Mesodermal cell (in vitro differentiated cells): ENCODE data around the gene OR1D5.

Experiments used
- H3K27ac ChIP-seq: 2 replicates; pipeline ENCODE4 v1.7.0; 2013; ENCODE audit warnings: mild to moderate bottlenecking, low read depth, low read length, moderate library complexity; ENCODE audit not compliant: severe bottlenecking
- H3K36me3 ChIP-seq: 2 replicates; pipeline ENCODE4 v1.7.1; 2013; ENCODE audit warnings: mild to moderate bottlenecking, low read length, moderate library complexity; ENCODE audit not compliant: control insufficient read depth, insufficient read depth
- H3K4me1 ChIP-seq: one replicate; pipeline ENCODE4 v1.7.1; 2013; ENCODE audit warnings: mild to moderate bottlenecking, low read length; ENCODE audit not compliant: insufficient read depth, control insufficient read depth, poor library complexity, severe bottlenecking
- H3K4me3 ChIP-seq: 2 replicates; pipeline ENCODE4 v1.7.0; 2013; ENCODE audit warnings: low read length, control low read depth, mild to moderate bottlenecking; ENCODE audit not compliant: insufficient read depth, poor library complexity, severe bottlenecking; ENCODE audit errors: extremely low read depth
- H3K9me3 ChIP-seq: 2 replicates; pipeline ENCODE4 v1.7.1; 2013; ENCODE audit warnings: mild to moderate bottlenecking, low read length, moderate library complexity; ENCODE audit not compliant: control insufficient read depth
- WGBS, 2 experiments: methylation state at CpG; one replicate each; pipeline ENCODE4 v1.1.5; 2013; ENCODE audit warnings: missing lambda C conversion rate in 2 of 2; ENCODE audit not compliant: insufficient coverage in 2 of 2; 5-methylcytosine and 5-hydroxymethylcytosine counted together

OR1D5 gene

DNA sequence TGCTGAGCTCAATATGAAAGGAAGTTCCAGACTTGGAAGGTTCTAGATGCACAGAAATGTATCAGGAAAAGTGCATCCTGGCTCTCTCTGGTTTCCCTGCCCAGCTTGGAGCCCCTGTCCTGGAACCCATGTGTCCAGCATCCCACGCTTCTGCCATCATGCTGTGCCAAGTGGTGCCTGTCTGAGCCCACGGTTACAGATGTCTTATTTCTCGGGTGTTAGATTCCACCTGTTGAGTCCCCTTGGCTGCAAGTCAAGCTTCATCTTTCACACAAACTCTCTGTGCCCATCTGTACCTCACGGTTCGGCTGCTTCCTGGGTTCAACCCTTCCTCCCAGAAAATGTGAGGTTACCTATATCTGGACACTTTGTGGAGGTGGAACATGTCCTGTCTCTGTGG is 22.5 kb downstream of the OR1D5 start:
- Histone ChIP-seq H3K36me3 (no peaks in the 10 kb centered on the region), H3K4me1 (no peaks in the 10 kb centered on the region), H3K9me3 (peaks cover 20% of the 10 kb centered on the region), H3K4me3 (no peak overlapping the region), H3K27ac (no peak overlapping the region)
- WGBS, 2 experiments: 75 to 88% methylated on average over 2 to 4 of the region's 5 CpGs

DNA sequence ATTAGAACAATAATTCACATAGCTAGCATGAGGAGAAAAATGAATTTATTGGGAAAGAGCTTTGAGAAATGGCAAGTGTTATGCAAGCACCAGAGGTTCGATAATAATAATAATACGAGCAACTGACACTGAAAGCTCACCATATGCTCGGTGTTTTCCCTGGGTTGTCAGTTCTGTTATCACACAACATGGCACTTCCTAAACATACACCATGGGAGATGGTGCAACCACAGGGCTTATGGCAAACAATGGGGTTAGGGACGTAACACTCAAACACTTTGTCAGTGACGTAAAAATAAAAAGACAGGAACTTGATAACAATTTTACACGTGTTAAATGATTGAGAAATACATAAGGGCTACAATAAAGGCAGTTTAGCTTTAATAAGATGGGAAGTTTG is 23.7 kb downstream of the OR1D5 start:
- Histone ChIP-seq H3K4me1 (no peaks in the 10 kb centered on the region), H3K9me3 (peaks cover 18% of the 10 kb centered on the region), H3K27ac (no peak overlapping the region), H3K36me3 (no peaks in the 10 kb centered on the region), H3K4me3 (no peak overlapping the region)
- WGBS, 2 experiments: 75 to 89% methylated on average over 3 to 6 of the region's 6 CpGs

DNA sequence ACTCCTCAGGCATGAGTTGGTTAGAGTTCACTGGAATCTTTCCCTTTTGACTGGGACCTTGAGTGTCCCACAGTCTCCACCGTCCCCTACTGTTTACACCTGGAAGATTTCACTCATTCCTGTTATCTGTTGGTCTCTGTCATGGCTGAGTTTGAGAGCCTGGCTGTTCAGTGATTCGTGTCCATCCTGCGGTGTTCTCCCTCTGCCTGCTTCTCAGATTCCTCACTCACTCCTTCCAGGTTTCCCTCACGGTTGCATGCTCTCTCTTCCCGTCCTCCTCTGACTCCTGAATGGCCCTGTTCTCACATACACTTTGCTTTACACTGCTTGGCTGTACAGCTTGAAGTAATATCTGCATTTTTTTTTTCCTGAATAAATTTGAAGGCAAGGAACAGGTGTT is 24.5 kb downstream of the OR1D5 start:
- peaks cover 10% of the 10 kb centered on the region for H3K9me3 ChIP-seq
- no peak overlapping the region for H3K4me3 ChIP-seq
- no peak overlapping the region for H3K27ac ChIP-seq
- no peaks in the 10 kb centered on the region for H3K36me3 ChIP-seq
- H3K4me1 ChIP-seq: no peaks in the 10 kb centered on the region
- WGBS, 2 experiments: 60 to 65% methylated on average over 5 of the region's 5 CpGs

DNA sequence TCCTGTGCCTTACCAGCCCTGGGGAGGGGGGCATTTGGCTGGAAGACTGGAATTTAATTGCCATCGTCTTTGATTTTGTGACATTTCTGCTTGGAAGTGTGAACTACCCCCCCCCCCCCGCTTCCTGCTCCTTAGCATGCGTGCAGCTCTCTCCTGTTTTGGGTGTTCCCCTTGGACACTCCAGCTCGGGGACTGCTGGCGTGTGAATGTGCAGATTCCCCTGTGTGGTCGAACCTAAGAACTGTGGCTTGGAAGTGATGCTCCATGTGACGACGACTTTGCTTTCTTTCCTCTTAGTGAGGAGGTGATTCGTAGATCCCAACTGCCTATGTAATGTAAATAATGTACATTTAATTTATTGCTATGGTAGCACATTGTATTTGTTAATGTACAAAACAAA is 26.1 kb downstream of the OR1D5 start:
- Histone ChIP-seq H3K4me1 (no peaks in the 10 kb centered on the region), H3K27ac (no peak overlapping the region), H3K9me3 (no peaks in the 10 kb centered on the region), H3K4me3 (no peak overlapping the region), H3K36me3 (no peaks in the 10 kb centered on the region)
- 80 to 100% methylated on average over 1 to 2 of the region's 9 CpGs for WGBS, 2 experiments

DNA sequence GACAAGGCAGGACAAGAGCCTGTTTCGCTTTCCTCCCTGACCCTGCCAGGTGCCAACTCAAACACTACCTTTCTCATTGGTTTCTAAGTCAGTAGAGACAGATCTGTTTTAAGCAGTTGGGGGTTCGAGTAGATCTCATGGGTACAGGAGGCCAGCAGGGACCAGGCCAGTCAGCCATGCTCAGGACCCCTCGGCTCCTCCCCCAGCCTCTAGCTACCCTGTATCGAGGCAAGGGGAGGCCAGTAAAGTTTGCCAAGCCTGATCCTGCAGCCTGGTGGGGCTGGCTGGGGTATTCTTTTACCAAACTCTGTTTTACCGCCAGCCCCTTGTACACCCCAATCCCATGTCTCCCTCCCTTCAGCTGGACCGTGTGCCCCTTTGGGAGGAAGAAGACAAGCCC is 26.6 kb downstream of the OR1D5 start:
- Histone ChIP-seq H3K27ac (no peak overlapping the region), H3K36me3 (no peaks in the 10 kb centered on the region), H3K9me3 (no peaks in the 10 kb centered on the region), H3K4me3 (no peak overlapping the region), H3K4me1 (no peaks in the 10 kb centered on the region)
- 83 to 100% methylated on average over 2 to 4 of the region's 6 CpGs for WGBS, 2 experiments

DNA sequence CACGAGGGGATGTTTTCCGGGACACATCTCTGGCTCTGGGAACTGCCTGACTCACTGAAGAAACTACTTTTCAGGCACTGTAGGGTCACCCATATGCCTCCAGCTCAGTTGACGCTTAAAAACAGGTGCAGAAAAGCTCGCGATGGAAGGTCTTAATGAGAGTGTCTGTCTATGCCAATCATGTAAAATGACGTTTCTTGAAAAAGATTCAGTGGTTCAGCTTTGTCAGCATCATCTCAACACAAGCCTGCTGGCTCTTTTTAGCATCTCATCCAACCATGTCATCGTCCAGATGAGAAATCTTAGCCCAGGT is 27.5 kb downstream of the OR1D5 start:
- 88 to 96% methylated on average over 6 to 7 of the region's 7 CpGs for WGBS, 2 experiments
- Histone ChIP-seq H3K36me3 (no peaks in the 10 kb centered on the region), H3K4me3 (no peak overlapping the region), H3K27ac (no peak overlapping the region), H3K9me3 (no peaks in the 10 kb centered on the region), H3K4me1 (no peaks in the 10 kb centered on the region)

DNA sequence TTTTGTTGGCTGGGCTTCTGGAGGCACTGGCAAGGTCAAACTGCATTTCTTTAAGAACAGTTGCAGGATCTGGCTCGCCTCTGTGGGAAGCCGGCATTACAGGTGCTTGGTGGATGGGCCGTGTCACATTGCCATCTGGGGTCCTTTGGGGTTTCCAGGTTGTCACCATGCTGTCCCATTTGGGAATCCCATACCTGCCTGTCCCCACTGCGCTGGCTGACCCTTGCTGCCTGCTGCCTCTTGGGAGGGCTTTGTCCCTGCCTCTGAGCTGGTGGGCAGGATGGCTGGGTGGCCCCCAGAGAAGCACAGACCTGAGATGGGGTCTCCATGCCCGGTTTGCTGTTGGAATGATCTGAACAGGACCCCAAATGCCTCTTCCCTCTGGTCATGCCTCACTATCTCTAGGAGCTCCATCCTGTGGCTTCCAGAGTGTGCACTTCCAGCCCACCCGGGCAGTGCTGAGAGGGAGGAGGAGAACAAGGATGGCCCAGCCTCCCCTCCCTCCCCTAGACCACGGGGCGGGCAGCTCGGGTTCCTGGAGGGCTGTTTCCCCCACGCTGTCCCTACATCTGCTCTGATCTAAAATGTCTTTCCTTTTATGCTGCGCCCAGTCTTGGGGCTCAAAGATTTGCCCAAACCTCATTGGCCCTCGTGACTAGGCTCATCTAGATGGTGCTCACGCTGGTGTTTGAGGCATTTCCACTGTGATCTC is 28.0 kb downstream of the OR1D5 start:
- no peak overlapping the region for H3K4me3 ChIP-seq
- H3K9me3 ChIP-seq: no peaks in the 10 kb centered on the region
- no peak overlapping the region for H3K27ac ChIP-seq
- H3K4me1 ChIP-seq: no peaks in the 10 kb centered on the region
- H3K36me3 ChIP-seq: no peaks in the 10 kb centered on the region
- WGBS, 2 experiments: 79 to 85% methylated on average over 11 to 12 of the region's 13 CpGs

DNA sequence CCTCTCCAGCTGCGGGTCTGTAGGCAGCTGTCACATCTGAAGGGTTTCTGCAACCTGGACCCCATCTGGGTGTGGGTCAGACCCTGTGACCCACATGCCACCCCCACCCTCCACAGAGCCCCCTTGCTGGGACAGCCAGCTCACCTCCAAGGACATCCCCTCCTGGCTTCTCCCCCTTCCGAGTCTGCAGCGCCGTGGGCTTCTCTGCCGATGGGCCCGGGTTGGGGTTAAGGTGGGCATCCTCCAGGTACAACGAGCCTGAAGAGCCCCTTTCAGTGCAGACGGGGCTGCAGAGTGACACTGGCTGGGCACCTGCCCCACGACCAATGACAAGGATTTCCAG is 28.9 kb downstream of the OR1D5 start:
- Histone ChIP-seq H3K4me1 (no peaks in the 10 kb centered on the region), H3K36me3 (no peaks in the 10 kb centered on the region), H3K27ac (no peak overlapping the region), H3K4me3 (no peak overlapping the region), H3K9me3 (no peaks in the 10 kb centered on the region)
- 92 to 93% methylated on average over 8 to 9 of the region's 9 CpGs for WGBS, 2 experiments

DNA sequence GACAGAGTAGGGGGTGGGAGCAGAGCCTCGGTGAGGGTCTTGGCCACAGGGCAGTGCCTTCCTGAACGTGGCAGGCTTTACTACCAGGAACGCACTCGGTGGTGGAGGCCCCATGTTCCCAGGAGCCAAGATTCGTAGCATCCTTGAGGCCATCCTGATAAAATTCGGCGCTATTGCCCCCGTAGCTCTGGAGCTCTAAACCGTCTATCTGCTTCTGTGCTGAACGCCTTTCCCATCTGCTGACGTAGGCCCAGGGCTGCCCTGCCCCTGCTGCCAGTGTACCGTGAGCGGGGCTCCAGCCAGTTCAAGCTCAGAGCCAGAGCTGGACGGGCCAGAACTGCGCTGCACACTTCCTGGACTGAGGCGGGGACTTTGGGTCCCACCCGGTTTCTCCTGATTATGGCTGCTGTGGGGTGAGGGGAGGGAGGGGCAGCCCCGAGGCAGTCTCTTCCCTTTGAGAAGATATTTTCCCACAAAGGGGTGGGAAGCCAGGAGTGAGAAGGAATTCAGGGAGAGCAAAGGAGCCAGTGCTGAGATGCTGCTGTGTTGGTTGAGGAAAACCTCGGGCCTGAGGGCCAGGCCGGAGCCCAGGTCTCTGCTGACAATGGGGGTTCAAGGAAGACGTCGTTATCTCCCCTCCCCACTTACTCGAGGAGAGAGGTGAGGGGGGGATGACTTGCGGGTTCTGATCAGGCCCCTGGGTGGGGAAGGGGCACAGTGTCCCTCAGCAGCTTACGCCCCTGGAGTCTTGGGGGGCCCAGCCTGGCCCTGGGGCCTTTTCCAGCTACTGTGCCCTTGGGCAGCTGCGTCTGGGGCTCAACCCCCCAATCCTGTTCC is 29.4 kb downstream of the OR1D5 start:
- H3K4me1 ChIP-seq: no peaks in the 10 kb centered on the region
- WGBS, 2 experiments: 95% methylated on average over 17 to 18 of the region's 26 CpGs
- no peak overlapping the region for H3K27ac ChIP-seq
- H3K36me3 ChIP-seq: no peaks in the 10 kb centered on the region
- H3K4me3 ChIP-seq: no peak overlapping the region
- no peaks in the 10 kb centered on the region for H3K9me3 ChIP-seq

DNA sequence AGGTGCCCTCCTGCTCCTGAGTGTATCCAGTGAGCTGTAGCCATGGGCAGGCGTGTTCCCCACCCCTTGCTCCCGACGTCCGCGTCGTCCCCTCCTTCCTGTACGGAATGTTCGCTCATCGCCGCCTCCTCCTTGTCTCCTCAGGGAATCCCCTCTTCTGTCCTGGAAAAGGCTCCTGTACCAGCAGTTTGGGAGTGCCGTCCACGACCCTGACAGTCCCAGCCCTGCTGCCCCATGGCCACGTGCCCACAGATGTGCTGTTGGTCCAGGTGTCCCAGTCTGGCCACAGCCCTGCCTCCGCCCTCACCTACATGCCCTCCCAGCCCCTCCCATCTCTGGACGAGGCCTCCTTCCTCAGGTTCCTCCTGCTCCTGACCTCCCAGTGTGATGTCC is 30.2 kb downstream of the OR1D5 start:
- Histone ChIP-seq H3K27ac (no peak overlapping the region), H3K4me1 (no peaks in the 10 kb centered on the region), H3K9me3 (no peaks in the 10 kb centered on the region), H3K36me3 (no peaks in the 10 kb centered on the region), H3K4me3 (no peak overlapping the region)
- 93 to 95% methylated on average over 12 to 14 of the region's 15 CpGs for WGBS, 2 experiments
